ENCODE data around the gene HIVEP1. TPM values are rescaled to one million over a fixed set of nuclear protein-coding genes. Genes with fewer than 3 reads are reported as not detected.

HIVEP1 gene
- total RNA-seq, 1 experiment from 2014 or later, result 16.7 TPM

GRCh38 chr6:11965499-11965898, 46.6 kb upstream of the HIVEP1 start:
- H3K4me1 ChIP-seq (ENCODE audit: control insufficient read depth, insufficient read depth, low read length), result no peaks in the 10 kb centered on the region
- intact Hi-C loops (cut with micrococcal nuclease; ENCODE audit: unreplicated experiment), result no loop called here
- H3K27me3 ChIP-seq (ENCODE audit: control insufficient read depth, insufficient read depth, low read length), result no peaks in the 10 kb centered on the region
- no peak for ATAC-seq
- H3K4me3 ChIP-seq (ENCODE audit: low read depth in 2 of 2, low read length in 2 of 2), result no peak overlapping the region
- no TSS peak for BruUV-seq (replicated peaks)
- in situ Hi-C loops (cut with HindIII; ENCODE audit: low pct_unique_long_range_greater_than_20kb, low sequenced_read_pairs), result no loop called here
- no peaks in the 10 kb centered on the region for H3K36me3 ChIP-seq (ENCODE audit: control insufficient read depth, insufficient read depth, low read length)
- ChIA-PET POLR2A (no interaction called here), CTCF (no interaction called here)
- H3K9me3 ChIP-seq (ENCODE audit: control insufficient read depth, insufficient read depth, low read depth, low read length), result no peaks in the 10 kb centered on the region
- TF ChIP-seq TCF7L2 (IDR thresholded peaks at IDR 0.05; ENCODE audit: low read depth, low read length) (no peak), CTCF (IDR thresholded peaks at IDR 0.05) (no peak), REST (IDR thresholded peaks at IDR 0.05; ENCODE audit: insufficient read depth in 1 of 2, low read depth in 2 of 2, low read length in 1 of 2) (no peak), SIN3A (IDR thresholded peaks at IDR 0.05; ENCODE audit: borderline replicate concordance, insufficient read depth, low read depth, low read length) (no peak), POLR2AphosphoS5 (IDR thresholded peaks at IDR 0.05; ENCODE audit: low read depth, low read length) (no peak)
- DNase-seq (ENCODE audit: low read depth, low spot score), result no peak
- no peak overlapping the region for H3K27ac ChIP-seq (ENCODE audit: low read length)

- ATAC-seq (no peak), DNase-seq (ENCODE audit: low read depth, low spot score) (no peak)
- in situ Hi-C loops (cut with HindIII; ENCODE audit: low pct_unique_long_range_greater_than_20kb, low sequenced_read_pairs), result no loop called here
- CTCF ChIA-PET, result no interaction called here
- H3K27ac ChIP-seq (ENCODE audit: low read length), result no peak overlapping the region
- H3K27me3 ChIP-seq (ENCODE audit: control insufficient read depth, insufficient read depth, low read length), result no peaks in the 10 kb centered on the region
- no peak overlapping the region for H3K4me3 ChIP-seq (ENCODE audit: low read depth in 2 of 2, low read length in 2 of 2)
- POLR2A ChIA-PET, result no interaction called here
- no peaks in the 10 kb centered on the region for H3K9me3 ChIP-seq (ENCODE audit: control insufficient read depth, insufficient read depth, low read depth, low read length)
- intact Hi-C loops (cut with micrococcal nuclease; ENCODE audit: unreplicated experiment), result no loop called here
- H3K4me1 ChIP-seq (ENCODE audit: control insufficient read depth, insufficient read depth, low read length), result no peaks in the 10 kb centered on the region
- BruUV-seq (replicated peaks), result no TSS peak
- no peaks in the 10 kb centered on the region for H3K36me3 ChIP-seq (ENCODE audit: control insufficient read depth, insufficient read depth, low read length)
- no peak for TF ChIP-seq POLR2AphosphoS5 (IDR thresholded peaks at IDR 0.05; ENCODE audit: low read depth, low read length)
- TF ChIP-seq CTCF (IDR thresholded peaks at IDR 0.05), result no peak
- no peak for TF ChIP-seq REST (IDR thresholded peaks at IDR 0.05; ENCODE audit: insufficient read depth in 1 of 2, low read depth in 2 of 2, low read length in 1 of 2)
- no peak for TF ChIP-seq TCF7L2 (IDR thresholded peaks at IDR 0.05; ENCODE audit: low read depth, low read length)
- no peak for TF ChIP-seq SIN3A (IDR thresholded peaks at IDR 0.05; ENCODE audit: borderline replicate concordance, insufficient read depth, low read depth, low read length)
Measured at GRCh38 chr6:11968241-11968806, 43.8 kb upstream of the HIVEP1 start.

Measured in Panc1 (cell line).